Measurements from ENCODE around the gene EIF2S1.
"Not testable (repeated sequence)": the region's sequence is repeated elsewhere in the genome, so short reads cannot be mapped to it uniquely, and the experiment has no call there.

Gene EIF2S1

DNA sequence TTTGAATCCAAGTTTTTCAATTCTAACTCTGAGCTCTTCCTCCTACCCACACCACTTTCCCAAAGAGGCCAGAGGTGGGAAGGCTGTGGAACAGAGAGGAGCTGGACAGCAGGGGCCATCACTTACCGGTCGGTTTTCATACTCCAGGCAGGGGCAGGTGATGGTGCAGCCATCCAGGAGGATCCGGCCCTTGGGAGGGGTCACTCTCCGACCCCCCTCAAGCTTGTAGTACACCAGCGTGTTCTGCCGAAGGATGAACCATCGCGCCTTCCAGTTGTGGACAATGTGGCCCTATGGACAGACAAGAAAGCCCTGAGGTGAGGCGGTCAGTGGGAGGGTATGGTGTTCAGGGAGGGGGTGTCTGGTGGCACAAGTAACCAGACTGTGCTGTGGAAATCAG lies 37.4 kb downstream of the EIF2S1 start:
- no peak overlapping the region for H4K5ac ChIP-seq (ENCODE audit: low read length)
- no peak for DNase-seq
- no peaks in the 10 kb centered on the region for H3K36me3 ChIP-seq (ENCODE audit: control insufficient read depth, insufficient read depth, low read length)
- no peak overlapping the region for H3K23ac ChIP-seq (ENCODE audit: low read length)
- no peak overlapping the region for H3K18ac ChIP-seq (ENCODE audit: low read length)
- no peak overlapping the region for H3K4me3 ChIP-seq (ENCODE audit: low read length)
- H4K8ac ChIP-seq (ENCODE audit: low read depth, low read length): no peak overlapping the region
- H3K79me1 ChIP-seq (ENCODE audit: low read length): no peaks in the 10 kb centered on the region
- H3K9ac ChIP-seq (ENCODE audit: low read length): no peak overlapping the region
- H2BK15ac ChIP-seq (replicated peaks; ENCODE audit: low read depth): no peak overlapping the region
- H2BK120ac ChIP-seq (ENCODE audit: low read depth, low read length): no peak overlapping the region
- no peak overlapping the region for H2AK5ac ChIP-seq (ENCODE audit: low read length)
- no peak overlapping the region for H2BK5ac ChIP-seq (ENCODE audit: low read length)
- no peak overlapping the region for H3K27ac ChIP-seq (ENCODE audit: low read depth, low read length)
- no peak overlapping the region for H3K4me2 ChIP-seq (ENCODE audit: low read length)
- H3K79me2 ChIP-seq (ENCODE audit: control insufficient read depth, insufficient read depth, low read length): no peaks in the 10 kb centered on the region
- H3K4ac ChIP-seq (ENCODE audit: low read depth, low read length): no peak overlapping the region
- WGBS (ENCODE audit: extremely low coverage, insufficient coverage, low lambda C conversion rate): no CpG with 5 or more reads among the region's 9 CpGs
- no peak overlapping the region for H3K56ac ChIP-seq (ENCODE audit: low read length)
- H3K4me1 ChIP-seq (ENCODE audit: control insufficient read depth, low read depth, low read length): peaks cover 2% of the 10 kb centered on the region
- no peaks in the 10 kb centered on the region for H3K27me3 ChIP-seq (ENCODE audit: insufficient read depth, low read length, poor library complexity)

DNA sequence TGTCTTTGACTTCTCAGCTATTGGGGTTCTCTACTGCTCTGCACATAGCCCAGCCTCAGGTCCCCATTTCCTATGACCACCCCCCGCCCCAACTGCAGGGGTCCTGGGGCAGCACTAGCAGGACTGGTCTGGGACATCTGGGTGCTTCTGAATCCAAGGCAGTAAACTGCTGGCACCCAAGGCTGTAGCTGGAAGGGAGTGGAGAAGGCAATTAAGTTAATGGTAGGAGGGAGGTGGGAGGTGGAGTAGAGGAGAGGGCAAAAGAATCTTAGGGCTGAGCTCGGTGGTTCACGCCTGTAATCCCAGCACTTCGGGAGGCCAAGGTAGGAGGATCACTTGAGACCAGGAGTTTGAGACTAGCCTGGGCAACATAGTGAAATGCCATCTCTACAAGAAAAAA lies 40.3 kb downstream of the EIF2S1 start:
- Histone ChIP-seq H3K18ac (ENCODE audit: low read length) (no peak overlapping the region), H3K23ac (ENCODE audit: low read length) (no peak overlapping the region), H3K27me3 (ENCODE audit: insufficient read depth, low read length, poor library complexity) (no peaks in the 10 kb centered on the region), H3K79me1 (ENCODE audit: low read length) (no peaks in the 10 kb centered on the region), H3K4me1 (ENCODE audit: control insufficient read depth, low read depth, low read length) (peaks cover 2% of the 10 kb centered on the region), H2BK120ac (ENCODE audit: low read depth, low read length) (no peak overlapping the region), H4K8ac (ENCODE audit: low read depth, low read length) (no peak overlapping the region), H3K4me2 (ENCODE audit: low read length) (no peak overlapping the region), H3K79me2 (ENCODE audit: control insufficient read depth, insufficient read depth, low read length) (no peaks in the 10 kb centered on the region), H2AK5ac (ENCODE audit: low read length) (no peak overlapping the region), H3K4me3 (ENCODE audit: low read length) (no peak overlapping the region), H3K4ac (ENCODE audit: low read depth, low read length) (no peak overlapping the region), H3K36me3 (ENCODE audit: control insufficient read depth, insufficient read depth, low read length) (no peaks in the 10 kb centered on the region), H3K9ac (ENCODE audit: low read length) (no peak overlapping the region), H2BK5ac (ENCODE audit: low read length) (no peak overlapping the region), H3K27ac (ENCODE audit: low read depth, low read length) (no peak overlapping the region), H2BK15ac (replicated peaks; ENCODE audit: low read depth) (no peak overlapping the region), H3K56ac (ENCODE audit: low read length) (no peak overlapping the region), H4K5ac (ENCODE audit: low read length) (no peak overlapping the region)
- no peak for DNase-seq
- no CpG with 5 or more reads among the region's 4 CpGs for WGBS (ENCODE audit: extremely low coverage, insufficient coverage, low lambda C conversion rate)

DNA sequence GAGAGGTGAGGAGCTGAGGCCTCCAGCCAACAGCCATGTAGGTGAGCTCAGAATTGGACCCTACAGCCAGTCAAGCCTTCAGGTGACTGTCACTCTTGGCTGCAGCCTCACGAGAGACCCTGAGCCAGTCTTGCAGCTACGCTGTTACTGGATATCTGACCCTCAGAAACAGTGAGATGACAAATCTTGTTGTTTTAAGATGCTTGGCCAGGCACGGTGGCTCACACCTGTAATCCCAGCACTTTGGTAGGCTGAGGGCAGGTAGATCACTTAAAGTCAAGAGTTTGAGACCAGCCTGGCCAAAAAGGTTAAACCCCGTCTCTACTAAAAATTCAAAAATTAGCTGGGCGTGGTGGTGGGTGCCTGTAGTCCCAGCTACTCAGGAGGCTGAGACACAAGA lies 45.6 kb downstream of the EIF2S1 start:
- H3K4ac ChIP-seq (ENCODE audit: low read depth, low read length): no peak overlapping the region
- no peak overlapping the region for H4K5ac ChIP-seq (ENCODE audit: low read length)
- DNase-seq: no peak
- no peak overlapping the region for H3K23ac ChIP-seq (ENCODE audit: low read length)
- no peaks in the 10 kb centered on the region for H3K4me1 ChIP-seq (ENCODE audit: control insufficient read depth, low read depth, low read length)
- H3K56ac ChIP-seq (ENCODE audit: low read length): no peak overlapping the region
- H3K18ac ChIP-seq (ENCODE audit: low read length): no peak overlapping the region
- H3K79me1 ChIP-seq (ENCODE audit: low read length): no peaks in the 10 kb centered on the region
- no peak overlapping the region for H2AK5ac ChIP-seq (ENCODE audit: low read length)
- no peak overlapping the region for H2BK5ac ChIP-seq (ENCODE audit: low read length)
- H3K36me3 ChIP-seq (ENCODE audit: control insufficient read depth, insufficient read depth, low read length): no peaks in the 10 kb centered on the region
- no peak overlapping the region for H2BK120ac ChIP-seq (ENCODE audit: low read depth, low read length)
- H3K4me3 ChIP-seq (ENCODE audit: low read length): no peak overlapping the region
- no peak overlapping the region for H2BK15ac ChIP-seq (replicated peaks; ENCODE audit: low read depth)
- no peak overlapping the region for H3K4me2 ChIP-seq (ENCODE audit: low read length)
- H3K79me2 ChIP-seq (ENCODE audit: control insufficient read depth, insufficient read depth, low read length): no peaks in the 10 kb centered on the region
- no peak overlapping the region for H3K9ac ChIP-seq (ENCODE audit: low read length)
- H3K27me3 ChIP-seq (ENCODE audit: insufficient read depth, low read length, poor library complexity): no peaks in the 10 kb centered on the region
- no CpG with 5 or more reads among the region's 5 CpGs for whole genome bisulfite sequencing (ENCODE audit: extremely low coverage, insufficient coverage, low lambda C conversion rate)
- no peak overlapping the region for H3K27ac ChIP-seq (ENCODE audit: low read depth, low read length)
- H4K8ac ChIP-seq (ENCODE audit: low read depth, low read length): no peak overlapping the region

DNA sequence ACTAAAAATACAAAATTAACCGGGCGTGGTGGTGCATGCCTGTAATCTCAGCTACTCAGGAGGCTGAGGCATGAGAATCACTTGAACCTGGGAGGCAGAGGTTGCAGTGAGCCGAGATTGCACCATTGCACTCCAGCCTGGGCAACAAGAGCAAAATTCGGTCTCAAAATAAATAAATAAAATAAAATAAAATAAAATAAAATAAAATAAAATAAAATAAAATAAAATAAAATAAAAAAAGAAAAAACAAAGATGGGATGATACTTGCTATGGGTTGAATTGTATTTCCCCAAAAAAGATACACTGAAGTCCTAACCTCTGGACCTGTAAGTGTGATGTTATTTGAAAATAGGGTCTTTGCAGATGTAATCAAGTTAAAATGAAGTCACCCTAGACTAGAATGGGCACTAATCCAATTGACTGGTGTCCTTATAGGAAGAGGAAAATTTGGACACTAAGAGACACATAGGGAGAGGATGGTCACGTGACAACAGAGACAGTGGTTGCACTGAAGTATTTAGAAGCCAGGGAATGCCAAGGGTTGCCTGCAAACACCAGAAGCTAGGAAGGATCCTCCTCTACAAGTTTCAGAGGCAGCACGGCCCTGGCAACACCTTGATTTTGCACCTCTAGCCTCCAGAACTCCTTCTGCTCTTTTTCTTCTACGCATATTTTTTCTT lies 48.1 kb downstream of the EIF2S1 start:
- not testable (repeated sequence) for H4K8ac ChIP-seq (ENCODE audit: low read depth, low read length); H3K27ac ChIP-seq (ENCODE audit: low read depth, low read length); H2BK15ac ChIP-seq (replicated peaks; ENCODE audit: low read depth); H4K5ac ChIP-seq (ENCODE audit: low read length); H2BK5ac ChIP-seq (ENCODE audit: low read length); H2BK120ac ChIP-seq (ENCODE audit: low read depth, low read length); H3K56ac ChIP-seq (ENCODE audit: low read length); DNase-seq; H3K4me1 ChIP-seq (ENCODE audit: control insufficient read depth, low read depth, low read length); H3K4me2 ChIP-seq (ENCODE audit: low read length); H3K79me1 ChIP-seq (ENCODE audit: low read length); H2AK5ac ChIP-seq (ENCODE audit: low read length); H3K23ac ChIP-seq (ENCODE audit: low read length); H3K79me2 ChIP-seq (ENCODE audit: control insufficient read depth, insufficient read depth, low read length); H3K27me3 ChIP-seq (ENCODE audit: insufficient read depth, low read length, poor library complexity); H3K4ac ChIP-seq (ENCODE audit: low read depth, low read length); H3K4me3 ChIP-seq (ENCODE audit: low read length); H3K9ac ChIP-seq (ENCODE audit: low read length); H3K18ac ChIP-seq (ENCODE audit: low read length); H3K36me3 ChIP-seq (ENCODE audit: control insufficient read depth, insufficient read depth, low read length)
- 100% methylated on average over 1 of the region's 7 CpGs for WGBS (ENCODE audit: extremely low coverage, insufficient coverage, low lambda C conversion rate)

DNA sequence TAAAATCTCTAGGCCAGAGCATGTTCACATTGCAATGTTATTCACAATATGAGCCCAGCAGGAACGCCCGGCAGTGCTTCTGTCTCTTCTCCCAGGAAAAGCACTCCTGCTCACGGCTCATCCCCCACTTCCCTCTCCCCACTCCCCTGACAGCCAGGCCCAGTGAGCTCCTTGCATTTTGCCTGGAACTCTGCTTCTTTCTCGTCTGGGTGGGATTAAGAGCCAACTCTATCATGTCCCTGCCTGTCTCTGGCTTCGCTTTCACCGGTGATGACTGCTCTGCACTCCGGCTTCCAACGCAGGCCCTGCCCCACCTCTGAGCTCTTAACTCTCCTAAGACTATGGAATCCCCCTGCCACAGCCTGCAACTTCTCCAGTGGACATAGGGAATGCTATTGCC lies 49.3 kb downstream of the EIF2S1 start:
- Histone ChIP-seq H2BK5ac (ENCODE audit: low read length) (no peak overlapping the region), H3K4me1 (ENCODE audit: control insufficient read depth, low read depth, low read length) (no peaks in the 10 kb centered on the region), H3K27me3 (ENCODE audit: insufficient read depth, low read length, poor library complexity) (no peaks in the 10 kb centered on the region), H2AK5ac (ENCODE audit: low read length) (no peak overlapping the region), H3K4me3 (ENCODE audit: low read length) (no peak overlapping the region), H3K79me1 (ENCODE audit: low read length) (no peaks in the 10 kb centered on the region), H4K5ac (ENCODE audit: low read length) (no peak overlapping the region), H3K56ac (ENCODE audit: low read length) (no peak overlapping the region), H4K8ac (ENCODE audit: low read depth, low read length) (no peak overlapping the region), H3K36me3 (ENCODE audit: control insufficient read depth, insufficient read depth, low read length) (no peaks in the 10 kb centered on the region), H3K4ac (ENCODE audit: low read depth, low read length) (no peak overlapping the region), H3K27ac (ENCODE audit: low read depth, low read length) (no peak overlapping the region), H3K4me2 (ENCODE audit: low read length) (no peak overlapping the region), H2BK120ac (ENCODE audit: low read depth, low read length) (no peak overlapping the region), H3K18ac (ENCODE audit: low read length) (no peak overlapping the region), H3K23ac (ENCODE audit: low read length) (no peak overlapping the region), H2BK15ac (replicated peaks; ENCODE audit: low read depth) (no peak overlapping the region), H3K79me2 (ENCODE audit: control insufficient read depth, insufficient read depth, low read length) (no peaks in the 10 kb centered on the region), H3K9ac (ENCODE audit: low read length) (no peak overlapping the region)
- no peak for DNase-seq
- WGBS (ENCODE audit: extremely low coverage, insufficient coverage, low lambda C conversion rate): no CpG with 5 or more reads among the region's 8 CpGs

DNA sequence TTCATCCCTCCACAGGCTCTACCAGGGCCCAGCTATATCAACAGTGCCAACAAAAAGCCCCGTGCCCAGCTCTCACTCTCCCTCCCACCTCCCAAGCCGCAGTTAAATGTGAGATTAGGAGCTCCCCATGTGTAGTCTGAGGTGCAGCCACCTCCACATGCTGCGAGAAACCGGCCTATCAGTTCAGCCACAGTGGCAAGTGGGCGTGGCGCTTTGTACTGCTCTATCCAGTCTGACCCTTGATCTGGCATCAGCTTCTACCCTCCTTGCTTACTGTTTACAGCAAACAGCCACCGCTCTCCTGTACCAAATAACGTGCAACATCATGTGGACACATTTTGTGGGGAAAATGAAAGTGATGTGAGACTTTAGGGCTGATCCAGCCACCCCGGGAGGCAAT lies 50.2 kb downstream of the EIF2S1 start:
- Histone ChIP-seq H3K56ac (ENCODE audit: low read length) (no peak overlapping the region), H2BK120ac (ENCODE audit: low read depth, low read length) (no peak overlapping the region), H3K4me3 (ENCODE audit: low read length) (no peak overlapping the region), H3K9ac (ENCODE audit: low read length) (no peak overlapping the region), H2BK5ac (ENCODE audit: low read length) (no peak overlapping the region), H3K27ac (ENCODE audit: low read depth, low read length) (no peak overlapping the region), H3K18ac (ENCODE audit: low read length) (no peak overlapping the region), H4K5ac (ENCODE audit: low read length) (no peak overlapping the region), H3K23ac (ENCODE audit: low read length) (no peak overlapping the region), H3K79me2 (ENCODE audit: control insufficient read depth, insufficient read depth, low read length) (no peaks in the 10 kb centered on the region), H3K4ac (ENCODE audit: low read depth, low read length) (no peak overlapping the region), H2AK5ac (ENCODE audit: low read length) (no peak overlapping the region), H4K8ac (ENCODE audit: low read depth, low read length) (no peak overlapping the region), H3K36me3 (ENCODE audit: control insufficient read depth, insufficient read depth, low read length) (no peaks in the 10 kb centered on the region), H3K4me2 (ENCODE audit: low read length) (no peak overlapping the region), H3K4me1 (ENCODE audit: control insufficient read depth, low read depth, low read length) (no peaks in the 10 kb centered on the region), H2BK15ac (replicated peaks; ENCODE audit: low read depth) (no peak overlapping the region), H3K79me1 (ENCODE audit: low read length) (no peaks in the 10 kb centered on the region), H3K27me3 (ENCODE audit: insufficient read depth, low read length, poor library complexity) (no peaks in the 10 kb centered on the region)
- DNase-seq: no peak
- no CpG with 5 or more reads among the region's 9 CpGs for WGBS (ENCODE audit: extremely low coverage, insufficient coverage, low lambda C conversion rate)

Measured in mesendoderm (in vitro differentiated cells).